SK-N-SH (cell line): Measurements from ENCODE around the gene MSTO1. TPM values are rescaled to one million over a fixed set of nuclear protein-coding genes. Genes with fewer than 3 reads are reported as not detected.

Source experiments
- CTCF ChIA-PET: fragments of 300-600, 350-600 bp; formaldehyde crosslinking; extraction: SDS; loops from one replicate; lab custom pipeline; 2021; lab: Yijun Ruan, JAX
- POLR2A ChIA-PET: fragments of 350-600 bp; sonication (Branson Sonifier 250); formaldehyde crosslinking; extraction: SDS; loops from one replicate; lab custom pipeline; 2020; ENCODE audit warnings: antibody characterized with exemption, inconsistent platforms; lab: Yijun Ruan, JAX
- DNase-seq: peaks from one replicate; pipeline ENCODE4 v3.0.0; 2012
- H2AFZ ChIP-seq: fragments of 200-600 bp; sonication (generic); 2 replicates; pipeline ENCODE4 v1.8.1; 2016; ENCODE audit warnings: antibody characterized with exemption, mild to moderate bottlenecking, low read depth
- H3F3A ChIP-seq: fragments of 200-600 bp; sonication (generic); replicated peaks from 2 replicates; pipeline ENCODE3; 2016; ENCODE audit warnings: antibody characterized with exemption, mild to moderate bottlenecking; ENCODE audit not compliant: insufficient read depth
- H3K27ac ChIP-seq, 2 experiments: fragments of 200-500 bp in 1 of 2; fragments of 200-600 bp in 1 of 2; sonication (Bioruptor generic) in 1 of 2; sonication (generic), shearing (Covaris generic) in 1 of 2; 2 replicates each; pipeline versions ENCODE4 v1.5.1 to v1.6.1; 2014 to 2016; ENCODE audit warnings: low read depth in 2 of 2, inconsistent platforms in 1 of 2, low read length in 1 of 2, mild to moderate bottlenecking in 1 of 2, mixed read lengths in 1 of 2
- H3K27me3 ChIP-seq: fragments of 200-600 bp; sonication (generic), shearing (Covaris generic); 2 replicates; pipeline ENCODE4 v1.6.1; 2016; ENCODE audit warnings: mixed run types; ENCODE audit not compliant: insufficient read depth
- H3K36me3 ChIP-seq, 2 experiments: fragments of 200-500 bp in 1 of 2; fragments of 200-600 bp in 1 of 2; sonication (Bioruptor generic) in 1 of 2; sonication (generic) in 1 of 2; replicated peaks in 1 of 2; 2 replicates each; pipeline versions ENCODE3 to v1.5.1; 2014 to 2016; ENCODE audit warnings: low read length in 1 of 2, mild to moderate bottlenecking in 1 of 2; ENCODE audit not compliant: insufficient read depth in 2 of 2, control insufficient read depth in 1 of 2
- H3K4me1 ChIP-seq, 2 experiments: fragments of 200-500 bp in 1 of 2; fragments of 200-600 bp in 1 of 2; sonication (Bioruptor generic) in 1 of 2; sonication (generic), shearing (Covaris generic) in 1 of 2; 2 replicates each; pipeline versions ENCODE4 v1.5.1 to v1.6.1; 2014 to 2016; ENCODE audit warnings: low read depth in 1 of 2, low read length in 1 of 2, mixed run types in 1 of 2; ENCODE audit not compliant: insufficient read depth in 2 of 2, control insufficient read depth in 1 of 2
- H3K4me2 ChIP-seq: fragments of 200-600 bp; sonication (generic), shearing (Covaris generic); 2 replicates; pipeline ENCODE4 v1.6.1; 2017; ENCODE audit warnings: mixed run types
- H3K4me3 ChIP-seq, 2 experiments: fragments of 200-500 bp in 1 of 2; fragments of 200-600 bp in 1 of 2; sonication (Bioruptor generic) in 1 of 2; sonication (generic), shearing (Covaris generic) in 1 of 2; 2 replicates each; pipeline versions ENCODE4 v1.5.1 to v1.8.1; 2014 to 2016; ENCODE audit warnings: low read depth in 2 of 2, inconsistent platforms in 1 of 2, low read length in 1 of 2, mild to moderate bottlenecking in 1 of 2, mixed read lengths in 1 of 2, moderate library complexity in 1 of 2
- H3K79me2 ChIP-seq: fragments of 200-600 bp; sonication (generic); 2 replicates; pipeline ENCODE4 v1.8.1; 2017; ENCODE audit warnings: mild to moderate bottlenecking; ENCODE audit not compliant: insufficient read depth
- H3K9ac ChIP-seq: fragments of 200-600 bp; sonication (generic); 2 replicates; pipeline ENCODE4 v1.6.1; 2017; ENCODE audit warnings: mixed run types
- H3K9me2 ChIP-seq: fragments of 200-600 bp; sonication (generic); 2 replicates; pipeline ENCODE4 v1.6.1; 2017; ENCODE audit warnings: mixed run types
- H3K9me3 ChIP-seq: fragments of 200-600 bp; sonication (generic); 2 replicates; pipeline ENCODE4 v1.6.1; 2017; ENCODE audit warnings: mixed run types, mild to moderate bottlenecking, moderate library complexity
- H4K20me1 ChIP-seq: fragments of 200-600 bp; sonication (generic); 2 replicates; pipeline ENCODE4 v1.6.1; 2017; ENCODE audit warnings: mild to moderate bottlenecking, mixed run types; ENCODE audit not compliant: insufficient read depth
- CHD2 ChIP-seq: fragments of 150-350 bp; IDR thresholded peaks from 2 replicates; pipeline ENCODE4 v1.6.1; 2018; ENCODE audit warnings: low read length; ENCODE audit not compliant: partially characterized antibody
- EZH2phosphoT487 ChIP-seq: fragments of 200-600 bp; sonication (generic); IDR thresholded peaks from 2 replicates; pipeline ENCODE4 v1.6.1; 2017; ENCODE audit warnings: low read depth, mixed run types, mild to moderate bottlenecking, antibody characterized with exemption, moderate library complexity, borderline replicate concordance
- FOXJ3 ChIP-seq: sonication (generic); formaldehyde crosslinking; IDR thresholded peaks from 2 replicates; pipeline ENCODE4 v1.5.1; 2020; ENCODE audit warnings: mild to moderate bottlenecking, missing genetic modification reagents
- GATA2 ChIP-seq: sonication (generic); formaldehyde crosslinking; IDR thresholded peaks from 2 replicates; pipeline ENCODE4 v1.5.0; 2020; ENCODE audit warnings: mild to moderate bottlenecking, missing genetic modification reagents
- MEF2A ChIP-seq: IDR thresholded peaks from 2 replicates; pipeline ENCODE4 v1.4.0; 2012; ENCODE audit warnings: low read depth, borderline replicate concordance
- NFIC ChIP-seq: IDR thresholded peaks from 2 replicates; pipeline ENCODE4 v1.4.0; 2012; ENCODE audit warnings: borderline replicate concordance
- NRF1 ChIP-seq: IDR thresholded peaks from 2 replicates; pipeline ENCODE4 v1.6.1; 2012; ENCODE audit warnings: low read depth, mild to moderate bottlenecking, low read length
- POLR2AphosphoS5 ChIP-seq: IDR thresholded peaks from 2 replicates; pipeline ENCODE4 v1.6.1; 2012; ENCODE audit warnings: low read depth, low read length
- RAD21 ChIP-seq: IDR thresholded peaks from 2 replicates; pipeline ENCODE4 v1.6.1; 2012; ENCODE audit warnings: mild to moderate bottlenecking, low read length
- RCOR1 ChIP-seq: fragments of 150-350 bp; IDR thresholded peaks from 2 replicates; pipeline ENCODE4 v1.6.1; 2017; ENCODE audit warnings: antibody characterized with exemption, low read length
- RFX5 ChIP-seq: IDR thresholded peaks from 2 replicates; pipeline ENCODE4 v1.6.1; 2012; ENCODE audit warnings: mild to moderate bottlenecking, improper control_type of control experiment, low read length
- RXRA ChIP-seq: IDR thresholded peaks from 2 replicates; pipeline ENCODE4 v1.4.0; 2012; ENCODE audit warnings: low read depth, mild to moderate bottlenecking, borderline replicate concordance
- TEAD4 ChIP-seq: IDR thresholded peaks from 2 replicates; pipeline ENCODE4 v1.4.0; 2012; ENCODE audit warnings: mild to moderate bottlenecking, borderline replicate concordance; ENCODE audit not compliant: insufficient read depth
- YY1 ChIP-seq: IDR thresholded peaks from 2 replicates; pipeline ENCODE4 v1.4.0; 2012; ENCODE audit warnings: low read depth, mild to moderate bottlenecking
- WGBS: methylation state at CpG from one replicate; pipeline ENCODE4 v1.1.6; 2017; ENCODE audit warnings: low lambda C conversion rate; 5-methylcytosine and 5-hydroxymethylcytosine counted together
- polyA plus RNA-seq, 3 experiments: library from polyadenylated mRNA; depleted of rRNA; stranded (reverse); fragments of >200 nt; gene quantifications; 2 replicates each; pipeline ENCODE4 v1.2.3, GENCODE V29; 2012
- TF ChIP-seq, protein P1 (sequence below): fragments of 150-350 bp; IDR thresholded peaks from 2 replicates; pipeline ENCODE4 v1.6.1; 2017; ENCODE audit warnings: antibody characterized with exemption, low read length, low read depth, borderline replicate concordance
- TF ChIP-seq, protein P2 (sequence below): IDR thresholded peaks from 2 replicates; pipeline ENCODE4 v1.6.1; 2012; ENCODE audit warnings: mild to moderate bottlenecking, low read depth, low read length, moderate library complexity
- TF ChIP-seq, protein P3 (sequence below): fragments of 150-350 bp; IDR thresholded peaks from 2 replicates; pipeline ENCODE4 v1.6.1; 2016; ENCODE audit warnings: mild to moderate bottlenecking, low read depth, low read length
- TF ChIP-seq, protein P4 (sequence below): IDR thresholded peaks from 2 replicates; pipeline ENCODE4 v1.4.0; 2012; ENCODE audit warnings: low read depth
- TF ChIP-seq, protein P5 (sequence below): IDR thresholded peaks from 2 replicates; pipeline ENCODE4 v1.4.0; 2012; ENCODE audit warnings: low read depth, borderline replicate concordance
- TF ChIP-seq, protein P6 (sequence below): IDR thresholded peaks from 2 replicates; pipeline ENCODE4 v1.4.0; 2012; ENCODE audit warnings: low read depth, borderline replicate concordance

MSTO1 gene
- polyA plus RNA-seq, 1 of the 3 experiments (the other 2 are of a cell fraction): 22.4 TPM

DNA sequence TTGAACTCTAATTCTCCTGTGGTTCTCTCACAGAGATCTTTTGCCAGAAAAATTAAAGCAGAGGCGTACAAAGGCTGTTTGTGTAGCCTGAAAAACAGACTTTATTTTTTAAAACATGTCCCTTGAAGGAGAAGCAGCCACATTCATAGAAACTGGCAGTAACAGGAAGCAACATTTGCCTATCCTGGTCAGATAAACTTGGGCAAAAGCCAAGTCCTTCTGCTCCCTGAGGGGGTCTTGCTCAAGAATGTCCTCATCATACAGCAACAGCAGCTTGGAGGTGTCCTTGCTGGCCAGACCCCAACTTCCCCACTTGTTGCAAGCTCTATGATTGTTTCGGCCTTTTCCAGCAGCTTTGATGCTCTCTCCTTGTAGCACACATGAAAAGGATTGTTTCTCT is 36.3 kb downstream of the MSTO1 start (continued):
- TF ChIP-seq MEF2A: no peak
- no peak for TF ChIP-seq RCOR1
- TF ChIP-seq, all 33 proteins: peak for 0

DNA sequence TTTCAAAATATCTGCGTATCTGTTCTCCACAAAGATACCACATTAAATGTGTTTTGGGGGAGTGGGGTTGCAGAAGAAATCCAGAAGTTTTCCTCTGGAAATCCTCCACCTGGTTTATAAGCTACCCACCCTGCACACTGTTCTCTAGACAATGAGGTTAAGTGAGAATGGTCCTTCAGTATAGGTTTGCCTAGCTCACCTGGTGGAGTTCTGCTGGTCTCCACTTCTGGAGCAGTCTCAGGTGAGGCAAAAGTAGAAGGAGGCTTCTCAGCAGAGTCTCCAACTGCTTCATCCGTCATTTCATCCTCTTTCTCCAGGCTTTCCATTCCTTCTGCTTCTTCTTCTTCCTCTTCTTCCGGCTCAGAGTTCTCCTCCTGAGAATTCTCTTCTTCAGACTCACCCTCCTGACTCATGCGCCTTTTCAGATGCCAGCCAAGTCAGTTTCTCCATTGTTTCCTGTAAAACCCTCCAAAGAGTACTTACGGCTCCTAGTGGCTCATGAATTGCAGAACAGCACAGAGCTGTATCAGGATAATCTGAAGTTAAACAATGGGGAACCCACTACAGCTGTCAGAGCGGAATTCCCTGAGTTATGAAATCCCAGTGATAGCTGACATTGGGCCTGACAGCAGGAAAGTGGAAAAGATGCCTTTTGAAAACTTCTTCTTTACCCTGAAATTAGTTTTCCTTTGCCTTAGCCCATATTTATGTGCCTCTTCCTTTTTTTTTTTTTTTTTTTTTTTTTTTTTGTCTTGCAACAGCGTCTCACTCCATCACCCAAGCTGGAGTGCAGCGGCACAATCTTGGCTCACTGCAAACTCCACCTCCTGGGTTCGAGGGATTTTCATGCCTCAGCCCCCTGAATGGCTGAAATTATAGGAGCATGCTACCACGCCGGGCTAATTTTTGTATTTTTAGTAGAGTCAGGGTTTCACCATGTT is 38.5 kb downstream of the MSTO1 start:
- Histone ChIP-seq H4K20me1 (no peaks in the 10 kb centered on the region), H3K4me3 (peak overlapping the region; percentile 23 to 59; a peak in 3 of 4 replicates), H3K27me3 (no peaks in the 10 kb centered on the region), H2AFZ (peak overlapping the region; percentile 98), H3K4me1 (peaks cover 8 to 13% of the 10 kb centered on the region in 2 experiments; a peak in 3 of 4 replicates), H3K9me2 (no peaks in the 10 kb centered on the region), H3K9ac (peak overlapping the region; percentile 63), H3K79me2 (peaks cover 15% of the 10 kb centered on the region), H3F3A (peaks cover 27% of the 10 kb centered on the region), H3K9me3 (no peaks in the 10 kb centered on the region), H3K4me2 (peak overlapping the region; percentile 85), H3K36me3 (peaks cover 0 to 16% of the 10 kb centered on the region in 2 experiments), H3K27ac (peak overlapping the region; percentile 44 to 86; a peak in 3 of 4 replicates)
- WGBS: 39% methylated on average over 11 of the region's 11 CpGs
- ChIA-PET CTCF (interaction anchor here (1.3 kb wide), 1 partner anchor 398 kb away, joined by 4 read pairs; no protein-coding TSS in a partner anchor), POLR2A (no interaction called here)
- DNase-seq: peak; percentile 20
- TF ChIP-seq, protein P1, sequence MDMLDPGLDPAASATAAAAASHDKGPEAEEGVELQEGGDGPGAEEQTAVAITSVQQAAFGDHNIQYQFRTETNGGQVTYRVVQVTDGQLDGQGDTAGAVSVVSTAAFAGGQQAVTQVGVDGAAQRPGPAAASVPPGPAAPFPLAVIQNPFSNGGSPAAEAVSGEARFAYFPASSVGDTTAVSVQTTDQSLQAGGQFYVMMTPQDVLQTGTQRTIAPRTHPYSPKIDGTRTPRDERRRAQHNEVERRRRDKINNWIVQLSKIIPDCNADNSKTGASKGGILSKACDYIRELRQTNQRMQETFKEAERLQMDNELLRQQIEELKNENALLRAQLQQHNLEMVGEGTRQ: no peak
- TF ChIP-seq, protein P2, sequence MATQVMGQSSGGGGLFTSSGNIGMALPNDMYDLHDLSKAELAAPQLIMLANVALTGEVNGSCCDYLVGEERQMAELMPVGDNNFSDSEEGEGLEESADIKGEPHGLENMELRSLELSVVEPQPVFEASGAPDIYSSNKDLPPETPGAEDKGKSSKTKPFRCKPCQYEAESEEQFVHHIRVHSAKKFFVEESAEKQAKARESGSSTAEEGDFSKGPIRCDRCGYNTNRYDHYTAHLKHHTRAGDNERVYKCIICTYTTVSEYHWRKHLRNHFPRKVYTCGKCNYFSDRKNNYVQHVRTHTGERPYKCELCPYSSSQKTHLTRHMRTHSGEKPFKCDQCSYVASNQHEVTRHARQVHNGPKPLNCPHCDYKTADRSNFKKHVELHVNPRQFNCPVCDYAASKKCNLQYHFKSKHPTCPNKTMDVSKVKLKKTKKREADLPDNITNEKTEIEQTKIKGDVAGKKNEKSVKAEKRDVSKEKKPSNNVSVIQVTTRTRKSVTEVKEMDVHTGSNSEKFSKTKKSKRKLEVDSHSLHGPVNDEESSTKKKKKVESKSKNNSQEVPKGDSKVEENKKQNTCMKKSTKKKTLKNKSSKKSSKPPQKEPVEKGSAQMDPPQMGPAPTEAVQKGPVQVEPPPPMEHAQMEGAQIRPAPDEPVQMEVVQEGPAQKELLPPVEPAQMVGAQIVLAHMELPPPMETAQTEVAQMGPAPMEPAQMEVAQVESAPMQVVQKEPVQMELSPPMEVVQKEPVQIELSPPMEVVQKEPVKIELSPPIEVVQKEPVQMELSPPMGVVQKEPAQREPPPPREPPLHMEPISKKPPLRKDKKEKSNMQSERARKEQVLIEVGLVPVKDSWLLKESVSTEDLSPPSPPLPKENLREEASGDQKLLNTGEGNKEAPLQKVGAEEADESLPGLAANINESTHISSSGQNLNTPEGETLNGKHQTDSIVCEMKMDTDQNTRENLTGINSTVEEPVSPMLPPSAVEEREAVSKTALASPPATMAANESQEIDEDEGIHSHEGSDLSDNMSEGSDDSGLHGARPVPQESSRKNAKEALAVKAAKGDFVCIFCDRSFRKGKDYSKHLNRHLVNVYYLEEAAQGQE: no peak
- TF ChIP-seq NFIC (peak; percentile 52), FOXJ3 (no peak), RAD21 (peak; percentile 63), MEF2A (no peak), POLR2AphosphoS5 (peak; percentile 40; the same call in 1 of the 2 replicates), TEAD4 (peak; percentile 34; the same call in 1 of the 2 replicates), NRF1 (no peak), RXRA (peak; percentile 7; the same call in 1 of the 2 replicates), RFX5 (no peak), GATA2 (CRISPR knock-in tag) (no peak), CHD2 (no peak), YY1 (peak; percentile 53; the same call in 1 of the 2 replicates), EZH2phosphoT487 (no peak)
- TF ChIP-seq, protein P3, sequence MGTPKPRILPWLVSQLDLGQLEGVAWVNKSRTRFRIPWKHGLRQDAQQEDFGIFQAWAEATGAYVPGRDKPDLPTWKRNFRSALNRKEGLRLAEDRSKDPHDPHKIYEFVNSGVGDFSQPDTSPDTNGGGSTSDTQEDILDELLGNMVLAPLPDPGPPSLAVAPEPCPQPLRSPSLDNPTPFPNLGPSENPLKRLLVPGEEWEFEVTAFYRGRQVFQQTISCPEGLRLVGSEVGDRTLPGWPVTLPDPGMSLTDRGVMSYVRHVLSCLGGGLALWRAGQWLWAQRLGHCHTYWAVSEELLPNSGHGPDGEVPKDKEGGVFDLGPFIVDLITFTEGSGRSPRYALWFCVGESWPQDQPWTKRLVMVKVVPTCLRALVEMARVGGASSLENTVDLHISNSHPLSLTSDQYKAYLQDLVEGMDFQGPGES: no peak
- TF ChIP-seq, protein P4, sequence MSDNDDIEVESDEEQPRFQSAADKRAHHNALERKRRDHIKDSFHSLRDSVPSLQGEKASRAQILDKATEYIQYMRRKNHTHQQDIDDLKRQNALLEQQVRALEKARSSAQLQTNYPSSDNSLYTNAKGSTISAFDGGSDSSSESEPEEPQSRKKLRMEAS: peak; percentile 67
- TF ChIP-seq, protein P5, sequence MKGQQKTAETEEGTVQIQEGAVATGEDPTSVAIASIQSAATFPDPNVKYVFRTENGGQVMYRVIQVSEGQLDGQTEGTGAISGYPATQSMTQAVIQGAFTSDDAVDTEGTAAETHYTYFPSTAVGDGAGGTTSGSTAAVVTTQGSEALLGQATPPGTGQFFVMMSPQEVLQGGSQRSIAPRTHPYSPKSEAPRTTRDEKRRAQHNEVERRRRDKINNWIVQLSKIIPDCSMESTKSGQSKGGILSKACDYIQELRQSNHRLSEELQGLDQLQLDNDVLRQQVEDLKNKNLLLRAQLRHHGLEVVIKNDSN: no peak
- TF ChIP-seq, protein P6, sequence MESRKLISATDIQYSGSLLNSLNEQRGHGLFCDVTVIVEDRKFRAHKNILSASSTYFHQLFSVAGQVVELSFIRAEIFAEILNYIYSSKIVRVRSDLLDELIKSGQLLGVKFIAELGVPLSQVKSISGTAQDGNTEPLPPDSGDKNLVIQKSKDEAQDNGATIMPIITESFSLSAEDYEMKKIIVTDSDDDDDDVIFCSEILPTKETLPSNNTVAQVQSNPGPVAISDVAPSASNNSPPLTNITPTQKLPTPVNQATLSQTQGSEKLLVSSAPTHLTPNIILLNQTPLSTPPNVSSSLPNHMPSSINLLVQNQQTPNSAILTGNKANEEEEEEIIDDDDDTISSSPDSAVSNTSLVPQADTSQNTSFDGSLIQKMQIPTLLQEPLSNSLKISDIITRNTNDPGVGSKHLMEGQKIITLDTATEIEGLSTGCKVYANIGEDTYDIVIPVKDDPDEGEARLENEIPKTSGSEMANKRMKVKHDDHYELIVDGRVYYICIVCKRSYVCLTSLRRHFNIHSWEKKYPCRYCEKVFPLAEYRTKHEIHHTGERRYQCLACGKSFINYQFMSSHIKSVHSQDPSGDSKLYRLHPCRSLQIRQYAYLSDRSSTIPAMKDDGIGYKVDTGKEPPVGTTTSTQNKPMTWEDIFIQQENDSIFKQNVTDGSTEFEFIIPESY: no peak
